ENCODE measurements around the gene GRIN2A. TPM values are rescaled to one million over a fixed set of nuclear protein-coding genes. Genes with fewer than 3 reads are reported as not detected.

Gene GRIN2A
- total RNA-seq, 2 experiments from 2014 or later = not detected

DNA sequence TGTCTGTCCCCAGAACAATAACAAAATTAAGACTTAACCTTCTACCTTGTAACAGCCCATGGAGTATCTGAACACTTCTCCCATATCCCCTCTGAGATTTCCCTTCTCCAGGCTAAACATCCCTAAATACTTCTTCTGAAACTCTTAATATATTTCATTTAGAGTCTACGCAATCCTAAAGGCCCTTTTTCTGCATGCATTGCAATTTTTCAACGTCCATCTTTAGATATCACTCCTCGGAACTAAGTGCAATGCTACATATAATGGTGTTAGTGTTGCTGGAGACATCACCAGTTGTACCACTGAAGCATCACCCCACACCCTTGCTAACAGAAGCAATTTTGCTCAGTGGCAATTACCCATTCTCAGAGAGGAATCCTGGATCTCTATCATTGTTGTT is 13.2 kb downstream of the GRIN2A start:
- H3K4me3 ChIP-seq (ENCODE audit: low read depth, low read length, poor library complexity, severe bottlenecking) = no peak overlapping the region
- intact Hi-C loops (cut with micrococcal nuclease; ENCODE audit: unreplicated experiment) = no loop called here
- DNase-seq (ENCODE audit: low spot score) = no peak
- POLR2A ChIA-PET = no interaction called here
- no peaks in the 10 kb centered on the region for H3K79me2 ChIP-seq (ENCODE audit: insufficient read depth, low read depth, low read length)
- CTCF ChIA-PET (ENCODE audit: unreplicated experiment) = no interaction called here
- no peak overlapping the region for H3K4me2 ChIP-seq (ENCODE audit: low read length)
- no TSS peak for BruUV-seq (replicated peaks)
- no peaks in the 10 kb centered on the region for H3K9me2 ChIP-seq (ENCODE audit: insufficient read depth, low read length)
- no peaks in the 10 kb centered on the region for H3K4me1 ChIP-seq (ENCODE audit: insufficient read depth, low read length, poor library complexity, severe bottlenecking)
- TF ChIP-seq, protein P1, sequence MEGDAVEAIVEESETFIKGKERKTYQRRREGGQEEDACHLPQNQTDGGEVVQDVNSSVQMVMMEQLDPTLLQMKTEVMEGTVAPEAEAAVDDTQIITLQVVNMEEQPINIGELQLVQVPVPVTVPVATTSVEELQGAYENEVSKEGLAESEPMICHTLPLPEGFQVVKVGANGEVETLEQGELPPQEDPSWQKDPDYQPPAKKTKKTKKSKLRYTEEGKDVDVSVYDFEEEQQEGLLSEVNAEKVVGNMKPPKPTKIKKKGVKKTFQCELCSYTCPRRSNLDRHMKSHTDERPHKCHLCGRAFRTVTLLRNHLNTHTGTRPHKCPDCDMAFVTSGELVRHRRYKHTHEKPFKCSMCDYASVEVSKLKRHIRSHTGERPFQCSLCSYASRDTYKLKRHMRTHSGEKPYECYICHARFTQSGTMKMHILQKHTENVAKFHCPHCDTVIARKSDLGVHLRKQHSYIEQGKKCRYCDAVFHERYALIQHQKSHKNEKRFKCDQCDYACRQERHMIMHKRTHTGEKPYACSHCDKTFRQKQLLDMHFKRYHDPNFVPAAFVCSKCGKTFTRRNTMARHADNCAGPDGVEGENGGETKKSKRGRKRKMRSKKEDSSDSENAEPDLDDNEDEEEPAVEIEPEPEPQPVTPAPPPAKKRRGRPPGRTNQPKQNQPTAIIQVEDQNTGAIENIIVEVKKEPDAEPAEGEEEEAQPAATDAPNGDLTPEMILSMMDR (conservative IDR thresholded peaks at IDR 0.05; ENCODE audit: low read length) = no peak
- no peak for TF ChIP-seq EZH2phosphoT487 (IDR thresholded peaks at IDR 0.05; ENCODE audit: borderline replicate concordance, low read depth, low read length)
- no peaks in the 10 kb centered on the region for H3K36me3 ChIP-seq (ENCODE audit: insufficient read depth, low read length)
- H2AFZ ChIP-seq (ENCODE audit: low read length) = no peak overlapping the region
- no peaks in the 10 kb centered on the region for H3K9me3 ChIP-seq (ENCODE audit: low read length)
- no peak overlapping the region for H3K27ac ChIP-seq (ENCODE audit: low read depth, low read length, poor library complexity, severe bottlenecking)
- no peaks in the 10 kb centered on the region for H4K20me1 ChIP-seq (ENCODE audit: insufficient read depth, low read length)

DNA sequence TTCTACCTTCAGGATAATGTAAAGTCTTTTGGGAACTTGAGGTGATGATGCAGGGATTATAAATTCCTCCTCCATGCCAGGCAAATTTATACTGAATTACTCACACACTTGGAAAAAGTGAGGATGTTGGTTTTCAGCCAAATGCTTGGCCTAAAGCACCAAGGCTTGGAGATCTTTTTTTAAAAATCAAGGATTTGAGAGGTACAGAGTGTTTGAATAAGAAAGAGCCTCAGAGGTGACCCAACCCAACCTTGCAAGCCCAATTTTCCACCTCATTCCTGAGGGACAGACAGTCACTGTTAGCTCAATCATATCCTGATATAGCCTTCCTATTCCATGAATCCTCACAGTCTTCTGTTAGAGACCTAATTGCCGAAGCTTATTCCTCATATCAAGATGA is 14.0 kb downstream of the GRIN2A start:
- H3K27ac ChIP-seq (ENCODE audit: low read depth, low read length, poor library complexity, severe bottlenecking) = no peak overlapping the region
- intact Hi-C loops (cut with micrococcal nuclease; ENCODE audit: unreplicated experiment) = no loop called here
- CTCF ChIA-PET (ENCODE audit: unreplicated experiment) = no interaction called here

DNA sequence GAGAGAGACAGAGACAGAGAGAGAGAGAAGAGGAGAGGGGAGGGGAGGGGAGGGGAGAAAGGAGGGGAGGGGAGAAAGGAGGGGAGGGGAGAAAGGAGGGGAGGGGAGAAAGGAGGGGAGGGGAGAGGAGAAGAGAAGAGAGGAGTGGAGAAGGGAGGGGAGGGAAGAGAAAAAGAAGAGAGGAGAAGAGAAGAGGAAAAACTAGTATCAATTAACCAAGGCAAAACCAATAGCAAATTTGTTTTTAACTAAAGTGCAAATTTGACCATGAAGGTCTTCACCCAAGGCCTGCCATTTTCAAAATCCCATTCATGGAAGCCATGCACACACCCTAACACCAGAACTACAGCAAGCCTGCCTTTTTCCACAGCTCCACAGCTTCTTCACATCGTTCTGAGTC is 16.6 kb downstream of the GRIN2A start:
- Histone ChIP-seq H3K79me2 (ENCODE audit: insufficient read depth, low read depth, low read length) (no peaks in the 10 kb centered on the region), H3K36me3 (ENCODE audit: insufficient read depth, low read length) (no peaks in the 10 kb centered on the region), H3K9me3 (ENCODE audit: low read length) (no peaks in the 10 kb centered on the region), H4K20me1 (ENCODE audit: insufficient read depth, low read length) (no peaks in the 10 kb centered on the region), H3K4me1 (ENCODE audit: insufficient read depth, low read length, poor library complexity, severe bottlenecking) (no peaks in the 10 kb centered on the region), H3K4me2 (ENCODE audit: low read length) (no peak overlapping the region), H3K9me2 (ENCODE audit: insufficient read depth, low read length) (no peaks in the 10 kb centered on the region), H3K4me3 (ENCODE audit: low read depth, low read length, poor library complexity, severe bottlenecking) (no peak overlapping the region), H2AFZ (ENCODE audit: low read length) (no peak overlapping the region), H3K27ac (ENCODE audit: low read depth, low read length, poor library complexity, severe bottlenecking) (no peak overlapping the region)
- intact Hi-C loops (cut with micrococcal nuclease; ENCODE audit: unreplicated experiment) = no loop called here
- POLR2A ChIA-PET = no interaction called here
- no peak for TF ChIP-seq EZH2phosphoT487 (IDR thresholded peaks at IDR 0.05; ENCODE audit: borderline replicate concordance, low read depth, low read length)
- TF ChIP-seq, protein P1 (conservative IDR thresholded peaks at IDR 0.05; ENCODE audit: low read length) = no peak
- BruUV-seq (replicated peaks) = no TSS peak
- CTCF ChIA-PET (ENCODE audit: unreplicated experiment) = no interaction called here
- no peak for DNase-seq (ENCODE audit: low spot score)

More for the DNA sequence above, 14.0 kb downstream of the GRIN2A start:
- Histone ChIP-seq H3K79me2 (ENCODE audit: insufficient read depth, low read depth, low read length) (no peaks in the 10 kb centered on the region), H3K4me2 (ENCODE audit: low read length) (no peak overlapping the region), H3K4me3 (ENCODE audit: low read depth, low read length, poor library complexity, severe bottlenecking) (no peak overlapping the region), H3K9me2 (ENCODE audit: insufficient read depth, low read length) (no peaks in the 10 kb centered on the region), H2AFZ (ENCODE audit: low read length) (no peak overlapping the region), H3K36me3 (ENCODE audit: insufficient read depth, low read length) (no peaks in the 10 kb centered on the region), H3K9me3 (ENCODE audit: low read length) (no peaks in the 10 kb centered on the region), H3K4me1 (ENCODE audit: insufficient read depth, low read length, poor library complexity, severe bottlenecking) (no peaks in the 10 kb centered on the region), H4K20me1 (ENCODE audit: insufficient read depth, low read length) (no peaks in the 10 kb centered on the region)
- no peak for TF ChIP-seq EZH2phosphoT487 (IDR thresholded peaks at IDR 0.05; ENCODE audit: borderline replicate concordance, low read depth, low read length)
- TF ChIP-seq, protein P1 (conservative IDR thresholded peaks at IDR 0.05; ENCODE audit: low read length) = no peak
- POLR2A ChIA-PET = no interaction called here
- BruUV-seq (replicated peaks) = no TSS peak
- DNase-seq (ENCODE audit: low spot score) = no peak

Measured in OCI-LY7 (cell line).